Ramos (cell line): ENCODE results near the gene CLPX.
"Not testable (repeated sequence)": the region's sequence is repeated elsewhere in the genome, so short reads cannot be mapped to it uniquely, and the experiment has no call there.

Experiments
- in situ Hi-C: fragments of 300-500 bp; cut with MboI; formaldehyde crosslinking; loops from one replicate; pipeline ENCODE4 v1.14.3; 2022; ENCODE audit warnings: low sequenced_read_pairs; ENCODE audit not compliant: unreplicated experiment

Gene CLPX

GRCh38 chr15:65207280-65207840 lies 22.2 kb upstream of the CLPX start:
- in situ Hi-C loops = no loop called here

- in situ Hi-C loops = no loop called here
Measured at GRCh38 chr15:65206750-65207149, 21.6 kb upstream of the CLPX start.

DNA sequence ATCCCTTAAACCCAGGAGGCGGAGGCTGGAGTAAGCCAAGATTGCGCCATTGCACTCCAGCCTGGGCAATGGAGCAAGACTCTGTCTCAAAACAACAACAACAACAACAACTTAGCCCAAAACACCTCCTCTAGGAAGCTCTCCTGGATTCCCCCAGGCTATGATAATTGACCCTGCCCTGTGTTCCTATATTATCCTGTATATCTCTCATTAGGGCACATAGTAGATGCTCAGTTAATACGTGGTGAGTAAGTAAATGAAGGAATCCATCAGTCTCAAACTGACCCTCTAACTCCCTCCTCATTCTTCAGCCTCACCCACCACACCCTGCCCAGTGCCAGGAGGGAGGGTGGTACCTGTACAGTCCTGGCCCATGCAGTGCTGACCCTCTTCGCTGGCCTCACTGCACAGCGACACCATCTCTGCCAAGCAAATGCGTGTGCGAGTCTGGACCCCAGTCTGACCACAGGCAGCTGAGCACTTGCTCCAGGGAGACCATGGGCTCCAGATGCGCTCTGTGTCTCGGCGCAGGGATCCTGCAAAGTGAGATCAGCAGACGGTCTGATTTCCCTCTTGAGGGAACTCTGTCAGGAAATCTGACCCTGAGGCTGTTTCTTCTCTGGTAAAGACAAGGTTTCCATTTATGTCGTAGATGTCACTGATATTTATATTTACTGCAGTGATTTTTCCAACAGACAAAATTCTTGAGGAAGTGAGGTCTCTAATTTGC lies 20.0 kb upstream of the CLPX start:
- in situ Hi-C loops = no loop called here

GRCh38 chr15:65204236-65204930 lies 19.2 kb upstream of the CLPX start:
- in situ Hi-C loops = no loop called here

DNA sequence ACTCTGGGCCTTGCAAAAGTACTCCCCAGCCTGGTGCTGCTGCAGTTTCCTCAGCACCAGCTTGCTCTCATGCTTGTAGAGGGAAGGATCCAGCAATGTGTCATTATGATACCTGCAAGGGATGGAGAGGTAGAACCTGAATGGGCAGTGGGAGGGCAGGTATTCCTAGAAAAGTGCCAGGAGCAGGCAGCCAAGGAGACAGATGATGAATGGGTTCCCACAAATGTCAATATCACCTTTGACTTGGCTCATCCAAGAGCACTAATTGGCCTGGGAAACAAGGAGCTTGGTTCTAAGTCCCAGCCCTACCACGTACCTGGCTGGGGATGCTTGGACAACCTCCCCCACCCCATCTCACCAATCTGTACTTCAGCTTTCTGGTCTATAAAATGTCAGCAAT lies 16.8 kb upstream of the CLPX start:
- in situ Hi-C loops = no loop called here

DNA sequence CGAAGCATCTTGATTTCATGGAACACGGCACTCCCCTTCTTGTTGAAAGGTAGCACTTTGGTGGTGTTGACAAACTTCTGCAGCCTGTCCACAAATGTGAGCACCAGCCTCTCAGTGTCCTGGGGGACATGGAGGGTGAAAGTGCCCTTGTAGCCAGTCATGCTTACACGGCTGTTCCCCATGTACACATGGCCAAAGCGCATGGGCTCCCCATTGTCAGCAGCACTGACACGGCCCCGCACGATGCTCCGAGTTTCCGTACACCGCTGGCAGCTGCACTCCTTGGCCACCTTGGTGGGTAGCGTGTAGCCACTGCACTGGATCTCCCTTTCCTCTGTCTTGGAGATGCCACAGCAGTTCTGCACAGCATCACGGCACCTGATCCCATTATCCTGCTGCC lies 13.4 kb upstream of the CLPX start:
- in situ Hi-C loops = no loop called here

- in situ Hi-C loops = no loop called here
Measured at GRCh38 chr15:65197337-65197645, 12.1 kb upstream of the CLPX start.

DNA sequence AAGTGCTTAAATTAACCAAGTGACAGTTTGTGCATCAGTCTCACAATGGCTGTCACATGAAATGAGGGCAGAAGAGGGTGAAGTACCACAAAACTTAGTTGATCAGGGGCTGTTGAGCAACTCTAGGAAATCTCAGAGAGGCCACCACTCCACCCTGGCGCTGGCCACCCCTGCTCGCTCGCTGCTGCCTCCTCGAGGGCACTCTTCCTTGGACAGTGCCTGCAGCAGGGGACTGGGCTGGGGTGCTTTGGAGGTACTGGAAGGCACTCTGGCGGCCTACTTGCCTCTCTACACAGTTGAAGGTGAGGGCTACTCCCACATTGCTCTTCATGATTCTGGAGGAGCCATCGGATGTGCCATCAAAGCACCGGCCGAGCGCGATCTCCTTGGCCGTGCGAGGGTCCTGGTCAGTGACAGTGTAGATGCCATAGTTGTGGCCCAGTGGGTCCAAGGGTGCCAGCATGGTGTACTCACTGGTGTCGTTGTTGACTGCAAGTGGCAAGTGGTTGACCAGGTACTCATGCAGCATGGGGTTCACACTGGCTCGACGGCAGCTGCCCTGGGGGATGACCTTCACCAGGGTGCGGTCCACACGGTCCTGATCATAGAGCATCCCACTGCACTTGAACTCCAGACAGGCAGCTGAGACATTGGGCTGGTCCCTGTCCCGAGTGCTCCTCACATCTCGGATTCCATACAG lies 11.6 kb upstream of the CLPX start:
- in situ Hi-C loops = no loop called here

- in situ Hi-C loops = no loop called here
Measured at GRCh38 chr15:65195548-65195923, 10.4 kb upstream of the CLPX start.

DNA sequence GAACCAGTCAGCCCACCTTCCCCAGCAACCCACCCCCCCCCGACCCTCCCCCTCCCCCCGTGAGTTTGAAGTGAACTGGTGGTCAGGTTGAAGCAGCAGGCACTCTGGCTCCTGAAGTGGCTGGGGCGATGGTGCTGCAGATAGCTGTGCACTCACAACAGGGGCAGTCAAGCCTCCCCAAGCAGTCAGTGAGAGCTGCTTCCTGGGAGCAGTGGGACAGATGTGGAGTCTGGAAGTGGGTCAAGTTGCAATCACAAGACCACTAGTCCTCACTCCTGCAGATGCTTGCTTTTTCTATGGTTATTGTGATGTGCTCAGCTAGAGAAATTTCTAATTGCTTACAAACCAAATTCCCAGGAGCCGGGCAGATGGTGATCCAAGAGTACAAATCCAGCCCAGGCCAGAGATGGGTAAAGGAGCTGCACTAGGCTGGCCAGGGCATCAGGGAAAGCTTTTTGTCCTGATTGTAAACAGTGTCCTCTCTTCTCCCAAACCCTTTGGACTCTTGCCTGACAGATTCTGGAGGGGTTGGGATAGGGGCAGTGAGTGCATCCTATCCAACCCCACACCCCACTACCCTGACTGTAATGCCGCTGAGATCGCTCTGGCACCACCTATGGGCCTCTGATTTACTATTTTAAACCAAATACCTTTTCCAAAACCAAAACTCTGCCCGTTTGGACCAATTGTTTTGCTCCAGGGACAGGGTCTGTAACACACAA lies 9.8 kb upstream of the CLPX start:
- in situ Hi-C loops = no loop called here

GRCh38 chr15:65192016-65192415 lies 6.9 kb upstream of the CLPX start:
- in situ Hi-C loops = no loop called here

DNA sequence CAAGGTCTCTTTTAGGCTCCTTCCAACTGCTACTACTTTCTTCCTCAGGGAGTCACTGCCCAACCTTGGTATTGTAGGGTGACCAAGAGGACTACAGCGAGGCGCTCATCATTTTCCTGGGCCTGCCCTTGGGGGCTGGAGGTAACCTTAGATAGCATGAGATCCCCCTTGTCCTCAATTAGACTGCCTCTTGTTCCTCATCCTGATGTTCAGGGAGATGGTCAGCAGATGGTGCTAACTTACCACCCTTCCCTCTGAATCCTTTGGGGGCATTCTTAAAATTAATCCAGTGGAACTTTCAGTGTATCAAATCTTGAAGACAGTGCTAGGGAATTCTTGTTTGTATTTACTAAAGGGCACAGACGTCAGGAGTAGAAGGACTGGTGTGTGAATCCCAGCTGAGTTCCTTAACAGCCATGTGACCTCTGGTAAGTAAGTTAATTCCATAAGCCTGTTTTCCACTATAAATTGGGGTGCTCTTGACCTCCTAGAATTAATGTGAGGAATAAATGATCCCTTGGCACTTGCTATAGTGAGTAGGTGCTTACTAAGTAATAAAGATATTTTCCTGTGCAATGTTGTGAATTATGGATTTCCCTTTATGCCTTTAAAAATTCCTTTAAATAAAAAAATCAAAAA lies 4.1 kb upstream of the CLPX start:
- in situ Hi-C loops = no loop called here

DNA sequence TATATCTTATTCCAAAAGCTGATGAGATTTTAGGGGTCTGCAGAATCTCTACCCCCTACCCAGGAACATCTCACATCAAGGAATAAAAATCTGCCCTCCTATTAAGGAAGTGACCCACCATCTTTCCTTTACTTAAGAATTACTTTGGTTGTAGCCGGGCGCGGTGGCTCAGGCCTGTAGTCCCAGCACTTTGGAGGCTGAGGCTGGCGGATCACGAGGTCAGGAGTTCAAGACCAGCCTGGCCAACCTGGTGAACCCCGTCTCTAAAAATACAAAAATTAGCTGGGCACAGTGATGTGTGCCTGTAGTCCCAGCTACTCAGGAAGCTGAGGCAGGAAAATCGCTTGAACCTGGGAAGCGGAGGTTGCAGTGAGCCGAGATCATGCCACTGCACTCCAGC lies 3.3 kb upstream of the CLPX start:
- in situ Hi-C loops = not testable (repeated sequence)

DNA sequence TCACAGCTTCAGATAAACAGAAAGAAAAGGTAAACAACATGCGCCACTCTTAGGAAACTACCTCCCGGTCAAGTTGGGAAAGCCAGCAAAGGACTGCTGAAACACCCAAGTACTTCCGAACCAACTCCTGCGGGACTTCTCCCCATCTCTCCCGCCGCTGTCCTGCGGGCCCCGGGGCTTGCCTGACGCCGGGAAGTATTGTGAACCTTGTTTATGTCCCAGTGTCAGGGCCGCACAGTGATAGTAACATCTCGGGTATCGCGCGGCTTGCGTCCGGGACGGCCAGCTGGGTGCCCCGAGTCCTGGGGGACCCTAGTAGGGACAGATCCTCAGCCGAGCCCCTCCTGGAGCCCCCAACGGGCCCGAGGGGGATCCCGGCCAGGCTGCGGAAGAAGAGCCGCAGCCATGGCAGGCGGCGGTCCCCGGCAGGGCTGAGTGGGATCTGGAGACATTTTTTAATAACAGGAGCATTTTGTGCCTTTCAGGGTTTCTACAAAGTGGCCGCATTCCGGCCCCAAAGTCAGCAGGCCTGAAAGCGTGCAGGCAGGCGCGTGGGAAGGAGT lies 756 bp downstream of the CLPX start:
- in situ Hi-C loops = no loop called here

DNA sequence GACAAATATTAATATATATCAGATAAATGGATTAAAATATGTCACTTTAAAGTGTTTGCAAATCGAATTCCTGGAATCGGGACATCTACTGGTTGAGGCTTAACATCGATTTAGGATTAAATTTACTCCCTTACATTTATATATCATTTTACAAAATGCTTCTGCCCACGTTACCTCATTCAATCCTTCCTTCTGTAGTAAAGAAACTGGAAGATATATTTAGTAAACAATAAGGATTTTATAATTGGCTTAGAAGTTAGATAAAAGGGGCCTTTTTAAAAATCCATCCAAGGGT lies 1.3 kb downstream of the CLPX start:
- in situ Hi-C loops = no loop called here

- in situ Hi-C loops = no loop called here
Measured at GRCh38 chr15:65182538-65182937, 2.6 kb downstream of the CLPX start.

DNA sequence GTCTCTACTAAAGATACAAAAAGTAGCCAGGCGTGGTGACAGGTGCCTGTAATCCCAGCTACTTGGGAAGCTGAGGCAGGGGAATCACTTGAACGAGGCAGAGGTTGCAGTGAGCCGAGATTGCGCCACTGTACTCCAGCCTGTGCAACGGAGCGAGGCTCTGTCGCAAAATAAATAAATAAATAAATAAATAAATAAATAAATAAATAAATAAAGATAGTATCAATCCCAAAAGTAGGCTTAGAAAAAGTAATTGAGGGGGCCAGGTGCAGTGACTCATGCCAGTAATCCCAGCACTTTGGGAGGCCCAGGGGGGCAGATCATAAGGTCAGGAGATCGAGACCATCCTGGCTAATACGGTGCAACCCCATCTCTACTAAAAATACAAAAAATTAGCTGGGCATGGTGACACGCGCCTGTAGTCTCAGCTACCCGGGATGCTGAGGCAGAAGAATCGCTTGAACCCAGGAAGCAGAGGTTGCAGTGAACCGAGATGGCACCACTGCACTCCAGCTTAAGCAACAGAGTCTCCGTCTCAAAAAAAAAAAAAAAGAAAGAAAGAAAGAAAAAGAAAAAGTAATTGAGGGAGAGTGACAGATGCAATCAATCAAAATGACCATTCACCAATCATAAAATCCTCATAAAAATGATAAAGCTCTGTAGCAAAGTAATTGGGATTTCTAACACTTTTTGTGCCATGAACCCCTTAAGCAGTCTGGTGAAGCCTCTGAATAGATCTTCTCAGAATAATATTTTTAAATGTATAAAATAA lies 3.4 kb downstream of the CLPX start:
- in situ Hi-C loops = not testable (repeated sequence)

GRCh38 chr15:65180167-65180566 lies 5.0 kb downstream of the CLPX start:
- in situ Hi-C loops = no loop called here

GRCh38 chr15:65177901-65178300 lies 7.2 kb downstream of the CLPX start:
- in situ Hi-C loops = no loop called here
